Peyer's patch (tissue), 4 donors: Measurements from ENCODE around the gene TMOD2. TPM values are rescaled to one million over a fixed set of nuclear protein-coding genes. Genes with fewer than 3 reads are reported as not detected.

Source experiments
- DNase-seq, 3 donors: peaks; one replicate each; pipeline ENCODE4 v3.0.0-alpha.2; 2017 to 2019
- H3K27ac ChIP-seq, 4 donors: fragments of 200-600 bp; sonication (generic); one replicate each; pipeline ENCODE4 v1.5.1; 2016 to 2019
- H3K27me3 ChIP-seq, 2 donors: fragments of 200-600 bp; sonication (generic); one replicate each; pipeline ENCODE4 v1.5.1; 2019
- H3K36me3 ChIP-seq, 3 donors: fragments of 200-600 bp; sonication (generic); one replicate each; pipeline ENCODE4 v1.5.1; 2016 to 2019
- H3K4me1 ChIP-seq, 4 donors: fragments of 200-600 bp; sonication (generic); one replicate each; pipeline ENCODE4 v1.5.1; 2016 to 2019
- H3K4me3 ChIP-seq, 4 donors: fragments of 200-600 bp; sonication (generic); 1 replicate in 3 of 4; 2 replicates in 1 of 4; pipeline ENCODE4 v1.5.1; 2016 to 2019; ENCODE audit warnings: mild to moderate bottlenecking in 1 of 4
- H3K9me3 ChIP-seq, 4 donors: fragments of 200-600 bp; sonication (generic); one replicate each; pipeline ENCODE4 v1.5.1; 2016 to 2019; ENCODE audit warnings: mild to moderate bottlenecking in 1 of 4
- CTCF ChIP-seq, 6 experiments: fragments of 450-650 bp in 4 of 6; fragments of 200-600 bp in 2 of 6; sonication (generic) in 1 of 6; IDR thresholded peaks; one replicate each; pipeline ENCODE4 v1.5.1; 2017 to 2019; ENCODE audit warnings: antibody characterized with exemption in 6 of 6, mild to moderate bottlenecking in 3 of 6, moderate library complexity in 1 of 6
- POLR2A ChIP-seq, 2 donors: fragments of 450-650 bp; IDR thresholded peaks; one replicate each; pipeline ENCODE4 v1.5.1; 2017; ENCODE audit warnings: antibody characterized with exemption in 2 of 2, mild to moderate bottlenecking in 2 of 2, moderate library complexity in 2 of 2
- total RNA-seq, 4 donors: library from RNA; depleted of rRNA; stranded (reverse); fragments of >200 nt; gene quantifications; one replicate each; pipeline ENCODE4 v1.1.0, GENCODE V29; 2016

TMOD2 gene
- total RNA-seq, 4 donors from 2014 or later = 4.0 to 25.6 (median 6.6) TPM

DNA sequence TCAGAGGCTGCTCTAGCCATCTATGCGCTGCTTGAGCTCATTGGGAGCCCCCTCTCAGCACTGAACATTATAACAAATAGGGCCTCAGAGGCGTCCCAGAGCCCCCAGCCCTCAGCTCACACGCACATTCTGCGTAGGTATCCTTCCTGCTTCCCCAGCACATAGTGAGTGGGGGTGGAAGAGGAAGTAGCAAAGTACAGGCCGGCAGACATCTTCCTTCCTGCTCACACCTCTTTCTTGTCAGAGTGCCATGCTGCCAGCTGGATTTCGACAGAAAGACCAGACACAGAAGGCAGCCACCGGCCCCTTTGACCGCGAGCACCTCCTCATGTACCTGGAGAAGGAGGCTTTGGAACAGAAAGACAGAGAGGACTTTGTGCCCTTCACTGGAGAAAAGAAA lies 16.6 kb downstream of the TMOD2 start:
- no peak for DNase-seq
- Histone ChIP-seq H3K4me3 (no peak overlapping the region), H3K9me3 (no peaks in the 10 kb centered on the region), H3K4me1 (peaks cover 0 to 8% (median 0%) of the 10 kb centered on the region in 4 donors), H3K36me3 (no peaks in the 10 kb centered on the region), H3K27me3 (no peaks in the 10 kb centered on the region), H3K27ac (no peak overlapping the region)
- TF ChIP-seq POLR2A (IDR thresholded peaks at IDR 0.05) (no peak), CTCF (IDR thresholded peaks at IDR 0.05) (no peak)

GRCh38 chr15:51770902-51771301 lies 19.5 kb downstream of the TMOD2 start:
- Histone ChIP-seq H3K9me3 (no peaks in the 10 kb centered on the region), H3K36me3 (peaks cover 0 to 7% (median 0%) of the 10 kb centered on the region in 3 donors), H3K27ac (no peak overlapping the region), H3K4me1 (peaks cover 0 to 8% (median 0%) of the 10 kb centered on the region in 4 donors), H3K27me3 (no peaks in the 10 kb centered on the region), H3K4me3 (no peak overlapping the region)
- TF ChIP-seq CTCF (IDR thresholded peaks at IDR 0.05) (no peak), POLR2A (IDR thresholded peaks at IDR 0.05) (no peak)
- no peak for DNase-seq

DNA sequence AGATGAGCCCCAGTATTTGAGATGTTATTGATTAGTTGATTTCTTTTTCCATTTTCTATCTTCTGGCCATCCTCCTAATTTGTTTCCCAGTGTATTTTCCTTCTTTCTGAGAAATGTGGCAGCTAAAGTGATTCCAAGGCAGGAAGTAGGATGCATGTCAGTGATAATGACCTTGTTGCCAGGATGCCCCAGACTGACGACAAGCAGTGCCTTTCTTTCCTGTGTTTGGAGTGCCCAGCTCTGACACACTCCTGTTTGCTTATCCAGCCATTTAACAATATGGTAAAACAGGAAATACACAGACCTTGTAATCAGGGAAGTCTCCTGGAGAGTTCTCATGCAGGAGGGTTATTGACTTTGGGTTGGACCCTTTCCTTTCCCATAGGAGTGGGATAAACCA lies 20.4 kb downstream of the TMOD2 start:
- DNase-seq = no peak
- TF ChIP-seq CTCF (IDR thresholded peaks at IDR 0.05) = no peak
- TF ChIP-seq POLR2A (IDR thresholded peaks at IDR 0.05) = no peak
- no peaks in the 10 kb centered on the region for H3K9me3 ChIP-seq
- H3K36me3 ChIP-seq = peaks cover 0 to 7% (median 0%) of the 10 kb centered on the region in 3 donors
- H3K4me1 ChIP-seq = peaks cover 0 to 8% (median 0%) of the 10 kb centered on the region in 4 donors
- H3K27me3 ChIP-seq = no peaks in the 10 kb centered on the region
- H3K4me3 ChIP-seq = no peak overlapping the region
- no peak overlapping the region for H3K27ac ChIP-seq

DNA sequence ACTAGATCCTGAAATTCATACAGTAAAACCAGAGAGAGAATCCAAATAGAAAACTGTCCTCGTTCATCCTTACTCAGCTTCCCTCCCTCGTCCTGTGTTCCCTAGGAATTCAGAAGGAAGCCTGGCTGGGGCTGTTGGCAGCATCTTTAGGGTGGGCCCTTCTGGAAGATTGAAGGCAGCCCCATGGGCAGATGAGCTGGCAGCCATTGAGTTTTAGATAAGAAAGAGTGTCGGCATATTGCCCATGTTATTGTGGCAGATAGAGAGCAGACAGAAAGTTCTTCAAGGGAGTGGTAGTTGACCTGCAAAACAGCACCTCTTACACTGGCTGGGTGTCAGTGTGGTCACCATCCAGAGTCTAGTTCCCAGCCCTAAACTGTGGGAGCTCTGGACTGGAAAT lies 23.5 kb downstream of the TMOD2 start:
- Histone ChIP-seq H3K36me3 (peaks cover 0 to 7% (median 0%) of the 10 kb centered on the region in 3 donors), H3K4me1 (no peaks in the 10 kb centered on the region), H3K9me3 (no peaks in the 10 kb centered on the region), H3K27ac (no peak overlapping the region), H3K4me3 (no peak overlapping the region), H3K27me3 (no peaks in the 10 kb centered on the region)
- TF ChIP-seq CTCF (IDR thresholded peaks at IDR 0.05) (no peak), POLR2A (IDR thresholded peaks at IDR 0.05) (no peak)
- DNase-seq = no peak

GRCh38 chr15:51775967-51776816 lies 24.8 kb downstream of the TMOD2 start:
- Histone ChIP-seq H3K4me3 (no peak overlapping the region), H3K9me3 (no peaks in the 10 kb centered on the region), H3K36me3 (peaks cover 0 to 7% (median 0%) of the 10 kb centered on the region in 3 donors), H3K27ac (no peak overlapping the region), H3K4me1 (no peaks in the 10 kb centered on the region), H3K27me3 (no peaks in the 10 kb centered on the region)
- DNase-seq = peak in 2 of 3 donors; percentile 42 to 78
- TF ChIP-seq CTCF (IDR thresholded peaks at IDR 0.05) (peak; percentile 53 to 93 (median 86)), POLR2A (IDR thresholded peaks at IDR 0.05) (no peak)
